Measurements from ENCODE around the gene TMEM132C. TPM values are rescaled to one million over a fixed set of nuclear protein-coding genes. Genes with fewer than 3 reads are reported as not detected.

The TMEM132C gene
- polyA plus RNA-seq, 1 of the 3 experiments (the other 2 are of a cell fraction): not detected

GRCh38 chr12:128743916-128744315, 476.9 kb downstream of the TMEM132C start:
- no peaks in the 10 kb centered on the region for H3K9me3 ChIP-seq
- no peak overlapping the region for H3K4me3 ChIP-seq (ENCODE audit: low read depth in 2 of 2, low read length in 1 of 2)
- ChIA-PET CTCF (no interaction called here), POLR2A (no interaction called here)
- H3K36me3 ChIP-seq (replicated peaks in 1 of 2; ENCODE audit: control insufficient read depth in 1 of 2, insufficient read depth in 2 of 2, low read length in 1 of 2): no peaks in the 10 kb centered on the region
- H2AFZ ChIP-seq (ENCODE audit: low read depth): no peak overlapping the region
- no peak overlapping the region for H3K4me2 ChIP-seq
- no peaks in the 10 kb centered on the region for H3K9me2 ChIP-seq
- H4K20me1 ChIP-seq (ENCODE audit: insufficient read depth): no peaks in the 10 kb centered on the region
- no peaks in the 10 kb centered on the region for H3K27me3 ChIP-seq (ENCODE audit: insufficient read depth)
- TF ChIP-seq JUND (IDR thresholded peaks at IDR 0.05): no peak
- TF ChIP-seq ELF1 (IDR thresholded peaks at IDR 0.05): no peak
- no peak for TF ChIP-seq NRF1 (IDR thresholded peaks at IDR 0.05; ENCODE audit: low read depth, low read length)
- TF ChIP-seq FOXM1 (IDR thresholded peaks at IDR 0.05; ENCODE audit: low read depth): no peak
- no peak for TF ChIP-seq GATA2 (CRISPR knock-in tag; IDR thresholded peaks at IDR 0.05)
- TF ChIP-seq PBX3 (IDR thresholded peaks at IDR 0.05): no peak
- no peak for TF ChIP-seq EZH2phosphoT487 (IDR thresholded peaks at IDR 0.05; ENCODE audit: borderline replicate concordance, low read depth)
- no peak for TF ChIP-seq USF1 (IDR thresholded peaks at IDR 0.05; ENCODE audit: borderline replicate concordance, low read depth)
- TF ChIP-seq TCF12 (IDR thresholded peaks at IDR 0.05): no peak
- TF ChIP-seq FOSL2 (IDR thresholded peaks at IDR 0.05; ENCODE audit: borderline replicate concordance, low read depth): no peak
- TF ChIP-seq POLR2AphosphoS5 (IDR thresholded peaks at IDR 0.05; ENCODE audit: low read depth, low read length): no peak
- no peak for TF ChIP-seq NFIC (IDR thresholded peaks at IDR 0.05; ENCODE audit: borderline replicate concordance)
- TF ChIP-seq SMC3 (IDR thresholded peaks at IDR 0.05; ENCODE audit: low read depth, low read length): no peak
- no peak for TF ChIP-seq TAF1 (IDR thresholded peaks at IDR 0.05; ENCODE audit: borderline replicate concordance, low read depth, low read length)
- H3K9ac ChIP-seq: no peak overlapping the region
- no peaks in the 10 kb centered on the region for H3K4me1 ChIP-seq (ENCODE audit: control insufficient read depth in 1 of 2, insufficient read depth in 2 of 2, low read depth in 1 of 2, low read length in 1 of 2)
- H3K27ac ChIP-seq (ENCODE audit: low read depth in 2 of 2, low read length in 1 of 2): no peak overlapping the region
- WGBS (ENCODE audit: low lambda C conversion rate): 23% methylated on average over 7 of the region's 7 CpGs
- H3K79me2 ChIP-seq (ENCODE audit: insufficient read depth): no peaks in the 10 kb centered on the region
- no peaks in the 10 kb centered on the region for H3F3A ChIP-seq (replicated peaks; ENCODE audit: insufficient read depth)
- DNase-seq: no peak

DNA sequence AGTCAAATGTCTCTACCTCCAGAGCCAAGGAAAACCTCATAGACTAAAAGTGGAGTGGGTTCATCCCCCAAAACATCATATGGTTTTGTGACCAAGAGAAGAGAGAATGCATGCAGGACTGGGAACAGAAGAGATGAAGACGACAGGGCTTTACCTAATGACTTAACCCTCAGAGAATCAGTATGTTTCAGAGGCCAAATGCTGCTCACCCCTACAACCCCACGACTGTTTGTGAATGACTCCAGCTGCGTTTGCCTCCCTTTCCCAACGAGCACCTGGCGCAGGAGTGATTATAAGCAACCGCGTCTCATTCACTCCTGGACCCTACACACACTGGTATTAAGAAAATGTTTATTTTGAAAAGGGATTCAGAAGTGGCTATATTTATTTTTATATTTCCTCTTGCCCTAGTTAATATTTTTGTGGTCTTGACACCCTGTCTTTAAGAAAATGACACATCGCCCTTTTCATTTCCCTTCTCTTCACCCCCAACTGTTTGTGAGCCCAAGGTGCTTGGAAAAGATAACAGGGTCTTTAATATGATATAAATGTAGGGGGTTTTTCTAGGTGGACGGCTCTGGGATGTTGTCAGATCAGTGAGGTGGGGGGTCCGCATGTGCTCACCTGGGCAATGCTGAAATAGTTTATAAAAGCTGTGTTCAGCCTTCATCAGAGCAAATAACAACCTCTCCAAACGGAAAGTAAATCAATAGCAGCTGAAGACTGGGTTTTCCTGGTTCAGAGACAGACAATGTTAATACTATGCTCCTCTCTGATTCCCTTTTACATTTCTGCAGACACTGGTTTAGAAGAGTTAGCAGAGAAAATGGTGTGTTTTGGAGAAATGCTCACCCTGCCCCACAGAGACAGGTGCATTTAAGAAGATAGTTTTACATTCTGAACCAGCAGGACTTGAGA, 479.1 kb downstream of the TMEM132C start:
- no peaks in the 10 kb centered on the region for H3K4me1 ChIP-seq (ENCODE audit: control insufficient read depth in 1 of 2, insufficient read depth in 2 of 2, low read depth in 1 of 2, low read length in 1 of 2)
- ChIA-PET POLR2A (no interaction called here), CTCF (no interaction called here)
- H3K79me2 ChIP-seq (ENCODE audit: insufficient read depth): no peaks in the 10 kb centered on the region
- no peak overlapping the region for H3K4me3 ChIP-seq (ENCODE audit: low read depth in 2 of 2, low read length in 1 of 2)
- no peak overlapping the region for H3K9ac ChIP-seq
- TF ChIP-seq CTCF (IDR thresholded peaks at IDR 0.05) (no peak), FOSL2 (IDR thresholded peaks at IDR 0.05; ENCODE audit: borderline replicate concordance, low read depth) (no peak), RCOR1 (IDR thresholded peaks at IDR 0.05; ENCODE audit: low read length) (no peak), SMC3 (IDR thresholded peaks at IDR 0.05; ENCODE audit: low read depth, low read length) (no peak), USF1 (IDR thresholded peaks at IDR 0.05; ENCODE audit: borderline replicate concordance, low read depth) (no peak), FOXJ3 (CRISPR knock-in tag; IDR thresholded peaks at IDR 0.05) (no peak), SIN3A (IDR thresholded peaks at IDR 0.05; ENCODE audit: borderline replicate concordance, low read depth, low read length) (no peak), GATA2 (CRISPR knock-in tag; IDR thresholded peaks at IDR 0.05) (no peak), FOXM1 (IDR thresholded peaks at IDR 0.05; ENCODE audit: low read depth) (no peak)
- TF ChIP-seq, protein P1, sequence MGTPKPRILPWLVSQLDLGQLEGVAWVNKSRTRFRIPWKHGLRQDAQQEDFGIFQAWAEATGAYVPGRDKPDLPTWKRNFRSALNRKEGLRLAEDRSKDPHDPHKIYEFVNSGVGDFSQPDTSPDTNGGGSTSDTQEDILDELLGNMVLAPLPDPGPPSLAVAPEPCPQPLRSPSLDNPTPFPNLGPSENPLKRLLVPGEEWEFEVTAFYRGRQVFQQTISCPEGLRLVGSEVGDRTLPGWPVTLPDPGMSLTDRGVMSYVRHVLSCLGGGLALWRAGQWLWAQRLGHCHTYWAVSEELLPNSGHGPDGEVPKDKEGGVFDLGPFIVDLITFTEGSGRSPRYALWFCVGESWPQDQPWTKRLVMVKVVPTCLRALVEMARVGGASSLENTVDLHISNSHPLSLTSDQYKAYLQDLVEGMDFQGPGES (IDR thresholded peaks at IDR 0.05; ENCODE audit: low read depth, low read length): no peak
- H2AFZ ChIP-seq (ENCODE audit: low read depth): no peak overlapping the region
- H3K27me3 ChIP-seq (ENCODE audit: insufficient read depth): no peaks in the 10 kb centered on the region
- no peaks in the 10 kb centered on the region for H3K9me2 ChIP-seq
- no peaks in the 10 kb centered on the region for H3K9me3 ChIP-seq
- H3F3A ChIP-seq (replicated peaks; ENCODE audit: insufficient read depth): no peaks in the 10 kb centered on the region
- no peak overlapping the region for H3K4me2 ChIP-seq
- H3K27ac ChIP-seq (ENCODE audit: low read depth in 2 of 2, low read length in 1 of 2): no peak overlapping the region
- H4K20me1 ChIP-seq (ENCODE audit: insufficient read depth): no peaks in the 10 kb centered on the region
- WGBS (ENCODE audit: low lambda C conversion rate): 38% methylated on average over 6 of the region's 11 CpGs
- H3K36me3 ChIP-seq (replicated peaks in 1 of 2; ENCODE audit: control insufficient read depth in 1 of 2, insufficient read depth in 2 of 2, low read length in 1 of 2): no peaks in the 10 kb centered on the region
- DNase-seq: no peak

Measured in SK-N-SH (cell line).